SK-N-SH (cell line): ENCODE results near the gene CD33.

Experiments used
- CHD2 ChIP-seq: fragments of 150-350 bp; IDR thresholded peaks from 2 replicates; pipeline ENCODE4 v1.6.1; 2018; ENCODE audit warnings: low read length; ENCODE audit not compliant: partially characterized antibody
- EP300 ChIP-seq, 2 experiments: IDR thresholded peaks; 2 replicates each; pipeline versions ENCODE4 v1.4.0 to v1.6.1; 2012; ENCODE audit warnings: borderline replicate concordance in 1 of 2, low read depth in 1 of 2, low read length in 1 of 2
- EZH2phosphoT487 ChIP-seq: fragments of 200-600 bp; sonication (generic); IDR thresholded peaks from 2 replicates; pipeline ENCODE4 v1.6.1; 2017; ENCODE audit warnings: low read depth, mixed run types, mild to moderate bottlenecking, antibody characterized with exemption, moderate library complexity, borderline replicate concordance
- POLR2AphosphoS5 ChIP-seq: IDR thresholded peaks from 2 replicates; pipeline ENCODE4 v1.6.1; 2012; ENCODE audit warnings: low read depth, low read length
- RFX5 ChIP-seq: IDR thresholded peaks from 2 replicates; pipeline ENCODE4 v1.6.1; 2012; ENCODE audit warnings: mild to moderate bottlenecking, improper control_type of control experiment, low read length
- TCF12 ChIP-seq: IDR thresholded peaks from 2 replicates; pipeline ENCODE4 v1.4.0; 2012
- YY1 ChIP-seq: IDR thresholded peaks from 2 replicates; pipeline ENCODE4 v1.4.0; 2012; ENCODE audit warnings: low read depth, mild to moderate bottlenecking
- TF ChIP-seq, protein P1 (sequence below): IDR thresholded peaks from 2 replicates; pipeline ENCODE4 v1.6.1; 2012; ENCODE audit warnings: mild to moderate bottlenecking, low read depth, low read length, moderate library complexity
- TF ChIP-seq, protein P2 (sequence below): fragments of 150-350 bp; IDR thresholded peaks from 2 replicates; pipeline ENCODE4 v1.6.1; 2017; ENCODE audit warnings: antibody characterized with exemption, low read length, low read depth, borderline replicate concordance
- TF ChIP-seq, protein P3 (sequence below): fragments of 200-600 bp; sonication (generic); IDR thresholded peaks from 2 replicates; pipeline ENCODE4 v1.6.1; 2017; ENCODE audit warnings: antibody characterized with exemption, mild to moderate bottlenecking, moderate library complexity
- TF ChIP-seq, protein P4 (sequence below): IDR thresholded peaks from 2 replicates; pipeline ENCODE4 v1.4.0; 2012; ENCODE audit warnings: low read depth
- TF ChIP-seq, protein P5 (sequence below): IDR thresholded peaks from 2 replicates; pipeline ENCODE4 v1.4.0; 2012; ENCODE audit warnings: low read depth, borderline replicate concordance

DNA sequence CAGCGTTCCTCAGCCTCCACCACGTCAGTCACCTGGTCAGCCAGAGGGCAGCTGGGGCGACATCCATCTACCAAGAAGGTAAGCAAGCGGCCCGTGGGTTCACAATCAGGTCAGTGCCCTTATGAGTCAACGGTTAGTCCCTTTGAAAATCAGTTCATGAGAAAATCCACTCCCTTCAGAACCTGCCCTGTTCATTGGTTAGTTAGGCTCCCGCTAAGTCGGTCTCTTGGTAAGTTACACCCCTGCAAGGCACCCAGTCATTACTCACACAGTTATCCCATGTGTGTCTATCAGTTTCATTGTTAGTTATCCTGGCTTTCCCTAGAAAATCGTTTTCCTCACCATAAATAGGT lies 26.6 kb downstream of the CD33 start:
- TF ChIP-seq RFX5 = no peak
- TF ChIP-seq, protein P1, sequence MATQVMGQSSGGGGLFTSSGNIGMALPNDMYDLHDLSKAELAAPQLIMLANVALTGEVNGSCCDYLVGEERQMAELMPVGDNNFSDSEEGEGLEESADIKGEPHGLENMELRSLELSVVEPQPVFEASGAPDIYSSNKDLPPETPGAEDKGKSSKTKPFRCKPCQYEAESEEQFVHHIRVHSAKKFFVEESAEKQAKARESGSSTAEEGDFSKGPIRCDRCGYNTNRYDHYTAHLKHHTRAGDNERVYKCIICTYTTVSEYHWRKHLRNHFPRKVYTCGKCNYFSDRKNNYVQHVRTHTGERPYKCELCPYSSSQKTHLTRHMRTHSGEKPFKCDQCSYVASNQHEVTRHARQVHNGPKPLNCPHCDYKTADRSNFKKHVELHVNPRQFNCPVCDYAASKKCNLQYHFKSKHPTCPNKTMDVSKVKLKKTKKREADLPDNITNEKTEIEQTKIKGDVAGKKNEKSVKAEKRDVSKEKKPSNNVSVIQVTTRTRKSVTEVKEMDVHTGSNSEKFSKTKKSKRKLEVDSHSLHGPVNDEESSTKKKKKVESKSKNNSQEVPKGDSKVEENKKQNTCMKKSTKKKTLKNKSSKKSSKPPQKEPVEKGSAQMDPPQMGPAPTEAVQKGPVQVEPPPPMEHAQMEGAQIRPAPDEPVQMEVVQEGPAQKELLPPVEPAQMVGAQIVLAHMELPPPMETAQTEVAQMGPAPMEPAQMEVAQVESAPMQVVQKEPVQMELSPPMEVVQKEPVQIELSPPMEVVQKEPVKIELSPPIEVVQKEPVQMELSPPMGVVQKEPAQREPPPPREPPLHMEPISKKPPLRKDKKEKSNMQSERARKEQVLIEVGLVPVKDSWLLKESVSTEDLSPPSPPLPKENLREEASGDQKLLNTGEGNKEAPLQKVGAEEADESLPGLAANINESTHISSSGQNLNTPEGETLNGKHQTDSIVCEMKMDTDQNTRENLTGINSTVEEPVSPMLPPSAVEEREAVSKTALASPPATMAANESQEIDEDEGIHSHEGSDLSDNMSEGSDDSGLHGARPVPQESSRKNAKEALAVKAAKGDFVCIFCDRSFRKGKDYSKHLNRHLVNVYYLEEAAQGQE = no peak
- TF ChIP-seq, protein P2, sequence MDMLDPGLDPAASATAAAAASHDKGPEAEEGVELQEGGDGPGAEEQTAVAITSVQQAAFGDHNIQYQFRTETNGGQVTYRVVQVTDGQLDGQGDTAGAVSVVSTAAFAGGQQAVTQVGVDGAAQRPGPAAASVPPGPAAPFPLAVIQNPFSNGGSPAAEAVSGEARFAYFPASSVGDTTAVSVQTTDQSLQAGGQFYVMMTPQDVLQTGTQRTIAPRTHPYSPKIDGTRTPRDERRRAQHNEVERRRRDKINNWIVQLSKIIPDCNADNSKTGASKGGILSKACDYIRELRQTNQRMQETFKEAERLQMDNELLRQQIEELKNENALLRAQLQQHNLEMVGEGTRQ = no peak
- TF ChIP-seq, protein P3, sequence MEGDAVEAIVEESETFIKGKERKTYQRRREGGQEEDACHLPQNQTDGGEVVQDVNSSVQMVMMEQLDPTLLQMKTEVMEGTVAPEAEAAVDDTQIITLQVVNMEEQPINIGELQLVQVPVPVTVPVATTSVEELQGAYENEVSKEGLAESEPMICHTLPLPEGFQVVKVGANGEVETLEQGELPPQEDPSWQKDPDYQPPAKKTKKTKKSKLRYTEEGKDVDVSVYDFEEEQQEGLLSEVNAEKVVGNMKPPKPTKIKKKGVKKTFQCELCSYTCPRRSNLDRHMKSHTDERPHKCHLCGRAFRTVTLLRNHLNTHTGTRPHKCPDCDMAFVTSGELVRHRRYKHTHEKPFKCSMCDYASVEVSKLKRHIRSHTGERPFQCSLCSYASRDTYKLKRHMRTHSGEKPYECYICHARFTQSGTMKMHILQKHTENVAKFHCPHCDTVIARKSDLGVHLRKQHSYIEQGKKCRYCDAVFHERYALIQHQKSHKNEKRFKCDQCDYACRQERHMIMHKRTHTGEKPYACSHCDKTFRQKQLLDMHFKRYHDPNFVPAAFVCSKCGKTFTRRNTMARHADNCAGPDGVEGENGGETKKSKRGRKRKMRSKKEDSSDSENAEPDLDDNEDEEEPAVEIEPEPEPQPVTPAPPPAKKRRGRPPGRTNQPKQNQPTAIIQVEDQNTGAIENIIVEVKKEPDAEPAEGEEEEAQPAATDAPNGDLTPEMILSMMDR = no peak
- TF ChIP-seq POLR2AphosphoS5 = no peak
- no peak for TF ChIP-seq EP300 (IDR thresholded peaks at IDR 0.05; ENCODE audit: borderline replicate concordance in 1 of 2, low read depth in 1 of 2, low read length in 1 of 2)
- TF ChIP-seq YY1 = no peak
- no peak for TF ChIP-seq EZH2phosphoT487
- TF ChIP-seq, protein P4, sequence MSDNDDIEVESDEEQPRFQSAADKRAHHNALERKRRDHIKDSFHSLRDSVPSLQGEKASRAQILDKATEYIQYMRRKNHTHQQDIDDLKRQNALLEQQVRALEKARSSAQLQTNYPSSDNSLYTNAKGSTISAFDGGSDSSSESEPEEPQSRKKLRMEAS = no peak
- no peak for TF ChIP-seq TCF12
- TF ChIP-seq CHD2 = no peak
- TF ChIP-seq, protein P5, sequence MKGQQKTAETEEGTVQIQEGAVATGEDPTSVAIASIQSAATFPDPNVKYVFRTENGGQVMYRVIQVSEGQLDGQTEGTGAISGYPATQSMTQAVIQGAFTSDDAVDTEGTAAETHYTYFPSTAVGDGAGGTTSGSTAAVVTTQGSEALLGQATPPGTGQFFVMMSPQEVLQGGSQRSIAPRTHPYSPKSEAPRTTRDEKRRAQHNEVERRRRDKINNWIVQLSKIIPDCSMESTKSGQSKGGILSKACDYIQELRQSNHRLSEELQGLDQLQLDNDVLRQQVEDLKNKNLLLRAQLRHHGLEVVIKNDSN = no peak
